AG10803 (cell line): ENCODE results near the gene ACKR2.

ENCODE experiments used
- DNase-seq: peaks from one replicate; pipeline ENCODE4 v3.0.0; 2010; ENCODE audit warnings: low read depth
- H3K4me3 ChIP-seq: 2 replicates; pipeline ENCODE4 v1.5.1; 2011; ENCODE audit warnings: mild to moderate bottlenecking, low read length, control low read depth
- CTCF ChIP-seq: conservative IDR thresholded peaks from 2 replicates; pipeline ENCODE4 v1.5.1; 2011; ENCODE audit warnings: mild to moderate bottlenecking, low read length, control low read depth, inconsistent platforms

The ACKR2 gene

DNA sequence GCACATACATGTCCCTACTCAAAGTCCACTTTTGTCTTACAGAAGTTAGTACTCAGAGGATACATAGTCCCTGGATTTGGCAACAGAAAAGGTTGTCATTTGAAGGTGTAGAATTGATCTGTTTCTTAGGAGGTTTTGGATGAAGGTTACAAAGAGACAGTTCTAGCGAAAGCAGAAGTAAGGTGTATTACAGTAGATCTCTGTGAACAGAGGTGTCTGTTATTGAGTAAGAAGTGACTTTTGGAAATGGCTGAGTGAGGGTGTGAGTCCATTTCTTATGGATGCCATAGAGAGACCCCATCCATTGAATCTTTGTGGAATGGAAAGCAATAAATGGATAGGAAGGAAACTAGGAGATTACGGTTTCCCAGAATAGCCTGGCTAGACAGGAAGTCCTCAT is 102.3 kb downstream of the ACKR2 start:
- TF ChIP-seq CTCF: no peak
- no peak overlapping the region for H3K4me3 ChIP-seq
- DNase-seq: no peak

GRCh38 chr3:42914771-42915515 is 105.7 kb downstream of the ACKR2 start:
- no peak for DNase-seq
- no peak overlapping the region for H3K4me3 ChIP-seq
- no peak for TF ChIP-seq CTCF
